BLaER1 (cell line): ENCODE results near the gene IDUA.

Experiments
- H3K27ac ChIP-seq: shearing (Covaris generic); formaldehyde crosslinking; 2 replicates; pipeline ENCODE4 v1.8.1; 2022
- H3K27me3 ChIP-seq: shearing (Covaris generic); formaldehyde crosslinking; 2 replicates; pipeline ENCODE4 v1.8.1; 2022
- H3K36me3 ChIP-seq: shearing (Covaris generic); formaldehyde crosslinking; 2 replicates; pipeline ENCODE4 v1.8.1; 2022
- H3K4me1 ChIP-seq: shearing (Covaris generic); formaldehyde crosslinking; 2 replicates; pipeline ENCODE4 v1.8.1; 2022
- H3K4me2 ChIP-seq: shearing (Covaris generic); formaldehyde crosslinking; 2 replicates; pipeline ENCODE4 v1.8.1; 2022
- H3K4me3 ChIP-seq: shearing (Covaris generic); formaldehyde crosslinking; 2 replicates; pipeline ENCODE4 v1.8.1; 2022
- H3K9ac ChIP-seq: shearing (Covaris generic); formaldehyde crosslinking; 2 replicates; pipeline ENCODE4 v1.8.1; 2022
- H3K9me3 ChIP-seq: shearing (Covaris generic); formaldehyde crosslinking; 2 replicates; pipeline ENCODE4 v1.8.1; 2022
- H4K20me1 ChIP-seq: shearing (Covaris generic); formaldehyde crosslinking; 2 replicates; pipeline ENCODE4 v1.8.1; 2022
- Cebpa-rat ChIP-seq: shearing (Covaris generic); IDR thresholded peaks from 2 replicates; pipeline ENCODE4 v1.8.1; 2022

IDUA gene

DNA sequence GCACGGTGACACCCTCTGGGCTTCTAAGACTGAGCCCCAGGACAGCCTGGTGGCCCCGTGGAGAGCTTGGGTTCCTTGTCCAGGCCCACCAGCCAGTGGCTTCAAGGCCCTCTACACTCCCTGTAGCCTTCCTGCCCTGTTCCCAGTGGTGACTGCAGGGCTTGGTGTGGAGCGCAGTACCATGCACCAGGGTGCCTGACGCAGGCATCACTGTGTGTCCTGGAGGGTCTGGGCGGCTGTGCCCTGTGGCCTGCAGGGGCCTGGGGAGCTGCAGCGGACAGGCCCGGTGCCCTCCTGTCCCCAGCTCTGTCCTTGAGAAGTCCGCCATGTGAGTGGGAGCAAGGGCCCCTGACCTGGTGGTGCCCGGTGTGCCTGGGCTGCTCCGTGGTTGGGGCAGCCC, 28.9 kb downstream of the IDUA start:
- Histone ChIP-seq H3K27ac (peak overlapping the region; percentile 69), H3K27me3 (peaks cover 4% of the 10 kb centered on the region), H4K20me1 (peaks cover 86% of the 10 kb centered on the region), H3K4me2 (peak overlapping the region; percentile 98), H3K9ac (peak overlapping the region; percentile 70), H3K9me3 (no peaks in the 10 kb centered on the region), H3K4me1 (peaks cover 85% of the 10 kb centered on the region), H3K4me3 (peak overlapping the region; percentile 45; the same call in 1 of the 2 replicates), H3K36me3 (peaks cover 20% of the 10 kb centered on the region)
- no peak for TF ChIP-seq Cebpa-rat

DNA sequence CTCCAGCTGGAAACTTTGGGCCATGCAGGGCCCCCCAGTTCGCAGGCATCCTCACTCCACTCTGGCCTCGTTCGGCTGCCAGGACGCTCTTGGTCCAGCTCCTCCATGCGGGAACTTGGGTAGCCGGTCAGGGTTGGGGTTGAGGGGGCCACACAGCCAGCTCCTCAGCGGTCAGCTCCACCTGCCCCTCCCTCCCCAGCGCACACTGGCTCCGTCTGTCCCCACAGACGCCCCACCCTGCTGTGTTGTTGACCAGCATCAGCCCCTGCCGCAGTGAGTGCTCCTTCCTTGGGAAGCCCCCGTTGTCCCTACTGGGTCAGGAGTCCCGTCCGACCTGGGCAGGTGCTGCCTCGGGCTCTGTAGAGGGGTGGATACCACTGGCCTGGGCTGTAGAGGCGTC, 30.4 kb downstream of the IDUA start:
- Histone ChIP-seq H4K20me1 (peaks cover 94% of the 10 kb centered on the region), H3K4me2 (peak overlapping the region; percentile 98), H3K27ac (peak overlapping the region; percentile 63), H3K4me1 (peaks cover 93% of the 10 kb centered on the region), H3K4me3 (peak overlapping the region; percentile 45; the same call in 1 of the 2 replicates), H3K9me3 (no peaks in the 10 kb centered on the region), H3K9ac (peak overlapping the region; percentile 69), H3K27me3 (no peaks in the 10 kb centered on the region), H3K36me3 (peaks cover 22% of the 10 kb centered on the region)
- TF ChIP-seq Cebpa-rat = no peak

DNA sequence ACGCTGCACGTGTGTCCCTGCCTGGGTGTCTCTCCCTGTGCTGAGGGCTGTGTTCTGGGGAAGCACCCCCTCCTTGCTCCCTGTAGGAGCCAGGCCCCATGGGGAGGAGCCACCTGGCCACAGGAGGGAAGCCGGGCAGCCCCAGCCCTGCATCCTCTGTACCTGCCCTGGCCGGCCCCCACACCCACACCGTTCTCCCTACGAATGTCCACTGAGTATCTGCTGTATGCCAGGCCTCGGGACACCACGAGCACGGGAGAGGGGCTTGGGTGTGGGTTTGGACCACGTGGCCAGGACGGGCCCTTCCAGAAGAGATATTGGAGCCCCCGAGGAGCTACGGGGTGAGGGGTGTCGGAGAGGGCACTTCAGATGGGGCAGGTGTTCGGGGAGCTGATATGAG, 30.9 kb downstream of the IDUA start:
- Histone ChIP-seq H3K27ac (peak overlapping the region; percentile 63), H3K4me1 (peaks cover 94% of the 10 kb centered on the region), H3K36me3 (peaks cover 27% of the 10 kb centered on the region), H3K4me3 (peak overlapping the region; percentile 41), H3K9me3 (no peaks in the 10 kb centered on the region), H3K9ac (peak overlapping the region; percentile 69), H4K20me1 (peaks cover 94% of the 10 kb centered on the region), H3K4me2 (peak overlapping the region; percentile 98), H3K27me3 (no peaks in the 10 kb centered on the region)
- TF ChIP-seq Cebpa-rat = no peak

DNA sequence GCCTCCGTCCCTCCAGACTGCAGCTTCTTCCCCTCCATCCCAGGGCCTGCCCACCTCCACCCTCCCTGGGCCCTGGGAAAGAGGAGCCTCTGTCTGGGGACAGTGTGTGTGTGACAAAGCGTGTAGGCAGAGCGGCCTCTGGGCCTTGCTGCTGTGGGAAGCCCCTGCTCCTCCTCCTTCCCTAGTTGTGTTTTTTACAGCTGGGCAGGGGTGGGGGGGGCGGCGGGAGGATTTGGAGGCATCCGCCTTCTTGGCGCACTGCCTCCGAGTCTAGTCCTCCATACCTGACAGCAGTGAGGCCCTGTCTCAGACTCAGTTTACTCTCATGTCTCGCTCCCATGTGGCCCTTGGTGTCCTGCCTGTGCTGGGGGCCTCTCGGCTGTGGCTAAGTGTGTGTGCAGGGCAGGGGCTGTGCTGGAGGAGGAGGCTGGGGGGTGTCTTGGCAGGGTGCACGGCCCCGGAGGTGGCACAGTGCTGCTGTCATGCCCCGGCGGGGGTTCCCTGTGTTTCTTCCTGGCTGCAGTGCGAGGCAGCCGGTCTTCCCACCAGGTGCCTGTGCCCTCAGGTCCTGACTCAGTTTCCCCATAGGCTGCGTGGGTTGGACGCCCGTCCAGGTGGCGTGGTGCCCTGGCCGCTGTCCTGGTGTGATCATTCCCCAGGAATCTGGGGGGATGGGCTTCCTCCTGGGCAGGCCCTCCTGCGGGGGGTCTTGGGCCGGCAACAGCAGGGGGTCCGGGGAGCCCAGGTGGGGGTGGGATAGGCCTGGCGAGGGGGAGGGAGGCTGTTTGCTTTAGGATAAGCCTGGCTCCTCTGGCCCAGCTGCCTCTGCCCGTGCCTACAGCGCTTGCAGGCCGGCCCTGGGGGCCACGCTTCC, 31.5 kb downstream of the IDUA start:
- Histone ChIP-seq H3K27me3 (no peaks in the 10 kb centered on the region), H3K9ac (peak overlapping the region; percentile 69)
- TF ChIP-seq Cebpa-rat = no peak

DNA sequence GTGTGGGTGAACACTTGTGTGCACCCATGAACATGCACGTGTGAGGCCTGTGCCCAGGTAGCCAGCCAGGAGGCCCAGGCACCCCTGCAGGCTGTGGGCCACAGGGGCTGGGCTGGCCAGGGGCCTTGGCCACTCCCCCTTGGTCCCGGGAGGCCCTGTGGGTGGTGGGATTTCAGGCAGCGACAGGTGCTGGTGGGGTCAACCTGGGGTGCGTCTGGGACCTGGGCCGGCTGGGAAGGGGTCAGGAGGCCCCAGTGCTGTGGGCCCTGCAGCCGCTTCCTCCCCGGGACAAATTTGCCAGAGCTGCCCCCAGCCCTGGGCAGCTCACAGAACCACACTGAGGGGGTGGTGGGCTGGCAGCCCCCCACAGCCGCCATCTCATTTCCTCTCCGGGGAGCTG, 32.5 kb downstream of the IDUA start:
- Histone ChIP-seq H3K4me1 (peaks cover 84% of the 10 kb centered on the region), H3K4me3 (peak overlapping the region; percentile 44; the same call in 1 of the 2 replicates), H4K20me1 (peaks cover 85% of the 10 kb centered on the region), H3K36me3 (peaks cover 25% of the 10 kb centered on the region), H3K9ac (peak overlapping the region; percentile 55), H3K4me2 (peak overlapping the region; percentile 98), H3K9me3 (no peaks in the 10 kb centered on the region), H3K27ac (peak overlapping the region; percentile 56), H3K27me3 (no peaks in the 10 kb centered on the region)
- TF ChIP-seq Cebpa-rat = no peak

More for the DNA sequence above, 31.5 kb downstream of the IDUA start:
- Histone ChIP-seq H4K20me1 (peaks cover 94% of the 10 kb centered on the region), H3K4me1 (peaks cover 93% of the 10 kb centered on the region), H3K9me3 (no peaks in the 10 kb centered on the region), H3K4me3 (peak overlapping the region; percentile 41; the same call in 1 of the 2 replicates), H3K4me2 (peak overlapping the region; percentile 98), H3K27ac (peak overlapping the region; percentile 63), H3K36me3 (peaks cover 28% of the 10 kb centered on the region)

DNA sequence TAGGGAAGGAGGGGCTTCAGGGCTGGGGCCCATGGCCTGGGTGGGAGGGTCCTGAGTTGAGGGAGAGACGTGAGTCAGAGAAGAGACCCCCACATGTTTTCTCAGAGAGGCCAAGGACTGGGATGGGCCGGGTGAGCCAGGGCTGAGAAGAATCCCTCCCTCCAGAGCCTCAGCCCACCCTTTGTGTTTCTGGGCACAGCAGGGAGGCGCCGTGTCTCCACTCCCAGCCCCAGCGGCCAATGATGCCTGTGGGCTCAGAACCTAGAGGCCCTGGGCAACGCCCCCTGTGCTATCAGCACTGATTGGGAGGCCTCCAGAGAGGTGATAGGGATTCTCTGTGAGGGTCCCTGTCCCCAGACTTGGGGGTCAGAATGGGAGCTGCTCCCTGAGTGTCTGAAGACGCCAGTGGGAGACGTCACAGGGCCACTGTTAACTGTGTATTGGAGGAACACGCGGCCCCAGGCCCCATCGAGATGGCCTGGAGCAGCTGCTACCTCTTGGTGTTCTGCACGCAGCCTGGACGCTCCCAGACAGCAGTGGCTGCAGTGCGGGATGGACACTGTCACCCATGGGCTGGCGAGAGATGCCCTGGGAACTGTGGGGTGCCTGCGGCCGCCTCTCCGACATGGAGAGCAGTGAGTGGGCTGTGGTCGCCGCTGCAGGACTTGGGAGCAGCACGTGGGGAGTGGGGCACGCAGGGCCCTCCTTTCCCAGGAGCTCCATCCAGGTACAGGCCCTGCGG, 33.1 kb downstream of the IDUA start:
- Histone ChIP-seq H3K36me3 (peaks cover 25% of the 10 kb centered on the region), H3K9ac (peak overlapping the region; percentile 55), H3K4me1 (peaks cover 78% of the 10 kb centered on the region), H3K27me3 (no peaks in the 10 kb centered on the region), H4K20me1 (peaks cover 85% of the 10 kb centered on the region), H3K4me3 (peak overlapping the region; percentile 44; the same call in 1 of the 2 replicates), H3K4me2 (peak overlapping the region; percentile 98), H3K9me3 (no peaks in the 10 kb centered on the region), H3K27ac (peak overlapping the region; percentile 56)
- no peak for TF ChIP-seq Cebpa-rat

DNA sequence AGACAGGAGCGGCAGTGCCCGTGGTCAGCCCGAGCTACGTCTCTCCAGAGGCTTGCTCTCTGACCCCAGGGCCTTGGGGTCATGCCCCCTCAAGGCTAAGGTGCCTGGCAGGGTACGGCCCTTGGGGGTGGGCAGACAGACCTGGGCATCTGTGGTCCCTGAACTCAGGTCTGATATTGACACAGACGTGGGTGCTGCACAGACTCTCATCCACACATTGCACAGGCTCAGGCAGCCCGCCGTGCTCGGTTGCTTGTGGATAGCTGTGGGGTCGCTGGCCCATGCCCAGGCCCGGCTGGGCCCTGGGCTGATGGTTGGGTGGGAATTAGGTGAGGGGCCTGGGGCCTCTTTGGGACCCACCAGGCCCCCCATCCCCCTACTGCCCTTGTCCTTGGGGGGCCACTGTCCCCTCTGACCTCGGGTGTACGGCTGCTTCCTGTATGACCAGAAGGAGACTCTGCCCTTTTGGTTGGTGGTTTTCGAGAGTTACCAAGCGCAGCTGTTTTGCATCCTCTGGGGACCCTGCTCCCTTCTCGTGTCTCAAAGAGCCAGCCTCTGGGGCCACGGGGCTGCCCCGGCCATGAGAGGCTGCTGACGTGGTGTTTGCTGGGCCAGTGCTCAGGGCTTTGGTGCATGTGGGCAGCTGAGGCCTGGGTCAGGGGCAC, 34.7 kb downstream of the IDUA start:
- Histone ChIP-seq H4K20me1 (peaks cover 85% of the 10 kb centered on the region), H3K9me3 (no peaks in the 10 kb centered on the region), H3K27ac (peak overlapping the region; percentile 66), H3K4me2 (peak overlapping the region; percentile 81), H3K27me3 (no peaks in the 10 kb centered on the region), H3K9ac (peak overlapping the region; percentile 3; the same call in 1 of the 2 replicates), H3K4me1 (peaks cover 73% of the 10 kb centered on the region), H3K4me3 (peak overlapping the region; percentile 12), H3K36me3 (peaks cover 37% of the 10 kb centered on the region)
- no peak for TF ChIP-seq Cebpa-rat

DNA sequence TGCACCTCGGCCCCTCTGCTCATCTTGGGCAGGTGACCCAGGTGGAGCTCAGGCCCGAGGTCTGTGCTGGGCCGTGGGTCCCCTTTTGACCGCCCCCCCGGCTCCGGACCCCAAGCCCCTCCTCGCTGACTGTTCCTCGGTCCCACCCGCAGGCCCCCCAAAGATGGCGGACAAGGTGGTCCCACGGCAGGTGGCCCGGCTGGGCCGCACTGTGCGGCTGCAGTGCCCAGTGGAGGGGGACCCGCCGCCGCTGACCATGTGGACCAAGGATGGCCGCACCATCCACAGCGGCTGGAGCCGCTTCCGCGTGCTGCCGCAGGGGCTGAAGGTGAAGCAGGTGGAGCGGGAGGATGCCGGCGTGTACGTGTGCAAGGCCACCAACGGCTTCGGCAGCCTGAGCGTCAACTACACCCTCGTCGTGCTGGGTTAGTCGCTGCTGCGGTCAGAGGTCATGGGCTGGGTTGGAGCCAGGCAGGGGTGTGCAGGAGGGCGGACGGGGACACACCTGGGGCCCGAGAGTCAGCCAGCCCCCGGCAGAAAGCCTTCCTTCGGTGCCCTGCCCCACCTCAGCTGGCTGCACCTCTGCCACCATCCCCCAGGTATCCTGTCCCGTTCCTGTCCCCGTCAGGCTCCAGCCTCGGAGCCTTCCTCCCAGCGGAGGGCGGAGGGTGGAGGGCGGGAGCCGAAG, 35.4 kb downstream of the IDUA start:
- Histone ChIP-seq H3K4me3 (peak overlapping the region; percentile 12; the same call in 1 of the 2 replicates), H3K4me1 (peaks cover 73% of the 10 kb centered on the region), H3K9me3 (no peaks in the 10 kb centered on the region), H3K4me2 (peak overlapping the region; percentile 81), H3K27me3 (no peaks in the 10 kb centered on the region), H3K9ac (peak overlapping the region; percentile 19; the same call in 1 of the 2 replicates), H3K27ac (peak overlapping the region; percentile 66), H3K36me3 (peaks cover 41% of the 10 kb centered on the region), H4K20me1 (peaks cover 85% of the 10 kb centered on the region)
- no peak for TF ChIP-seq Cebpa-rat

DNA sequence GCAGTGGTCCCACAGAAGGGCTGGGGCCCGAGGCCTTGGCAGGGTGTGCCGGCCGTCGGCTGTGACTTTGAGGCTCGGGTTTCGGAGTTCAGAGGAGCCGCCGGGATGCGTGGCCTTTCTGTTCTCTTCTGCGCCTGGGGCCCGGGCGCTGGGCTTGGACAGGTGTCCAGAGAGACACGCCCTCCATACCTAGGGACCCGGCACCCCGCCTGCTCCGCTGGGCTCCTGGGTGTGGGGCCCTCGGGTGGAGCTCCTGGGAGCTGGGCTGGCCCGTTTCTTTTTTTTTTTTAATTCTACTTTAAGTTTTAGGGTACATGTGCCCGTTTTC, 35.9 kb downstream of the IDUA start:
- H3K27ac ChIP-seq = peak overlapping the region; percentile 66
- H3K9ac ChIP-seq = 0 out of 2 replicates have a peak overlapping the region, but pooled peaks have one; percentile 19
- TF ChIP-seq Cebpa-rat = no peak

More for the DNA sequence above, 35.9 kb downstream of the IDUA start:
- H4K20me1 ChIP-seq = peaks cover 85% of the 10 kb centered on the region
- peak overlapping the region; percentile 81 for H3K4me2 ChIP-seq
- H3K36me3 ChIP-seq = peaks cover 45% of the 10 kb centered on the region
- no peaks in the 10 kb centered on the region for H3K9me3 ChIP-seq
- no peaks in the 10 kb centered on the region for H3K27me3 ChIP-seq
- H3K4me3 ChIP-seq = no peak overlapping the region
- H3K4me1 ChIP-seq = peaks cover 71% of the 10 kb centered on the region
